Natural killer cell (primary cell): ENCODE measurements around the gene BLACAT1. TPM values are rescaled to one million over a fixed set of nuclear protein-coding genes. Genes with fewer than 3 reads are reported as not detected.

Source experiments
- ATAC-seq, 3 donors: fragments of 150-1000 bp in 2 of 3; fragments of 200-7000 bp in 1 of 3; cut with Tn5 transposase; 1 replicate in 1 of 3; 2 replicates in 2 of 3; pipeline ENCODE4 v1.10.0; 2021; ENCODE audit warnings: mild to moderate bottlenecking in 2 of 3, moderate library complexity in 2 of 3
- DNase-seq, 2 donors: peaks; one replicate each; pipeline versions ENCODE4 v3.0.0 to v3.0.0-alpha.2; 2013 to 2021; ENCODE audit warnings: mixed read lengths in 1 of 2
- H3K27ac ChIP-seq: one replicate; pipeline ENCODE4 v1.5.1; 2013; ENCODE audit warnings: mild to moderate bottlenecking, low read length
- H3K27me3 ChIP-seq: one replicate; pipeline ENCODE4 v1.6.1; 2013; ENCODE audit warnings: low read length; ENCODE audit not compliant: control insufficient read depth, insufficient read depth
- H3K36me3 ChIP-seq: one replicate; pipeline ENCODE4 v1.6.1; 2013; ENCODE audit warnings: low read length; ENCODE audit not compliant: control insufficient read depth, insufficient read depth
- H3K4me1 ChIP-seq: one replicate; pipeline ENCODE4 v1.6.1; 2013; ENCODE audit warnings: low read length; ENCODE audit not compliant: control insufficient read depth, insufficient read depth
- H3K4me3 ChIP-seq: one replicate; pipeline ENCODE4 v1.5.1; 2013; ENCODE audit warnings: low read length
- H3K9me3 ChIP-seq: one replicate; pipeline ENCODE4 v1.6.1; 2013; ENCODE audit warnings: low read length; ENCODE audit not compliant: control insufficient read depth, insufficient read depth
- H3K27ac Mint-ChIP-seq, 2 donors: one replicate each; pipeline ENCODE4 v1.8.0; 2022; ENCODE audit warnings: mild to moderate bottlenecking in 2 of 2, mixed read lengths in 2 of 2, moderate library complexity in 1 of 2
- H3K27me3 Mint-ChIP-seq, 2 donors: one replicate each; pipeline ENCODE4 v1.8.0; 2022; ENCODE audit warnings: low read depth in 2 of 2, mixed read lengths in 2 of 2
- H3K36me3 Mint-ChIP-seq: one replicate; pipeline ENCODE4 v1.8.0; 2022; ENCODE audit warnings: mixed read lengths
- H3K4me1 Mint-ChIP-seq, 2 donors: one replicate each; pipeline ENCODE4 v1.8.0; 2022; ENCODE audit warnings: mixed read lengths in 2 of 2
- H3K4me3 Mint-ChIP-seq: one replicate; pipeline ENCODE4 v1.8.0; 2022; ENCODE audit warnings: mild to moderate bottlenecking, moderate library complexity, mixed read lengths
- H3K9me3 Mint-ChIP-seq, 2 donors: one replicate each; pipeline ENCODE4 v1.8.0; 2022; ENCODE audit warnings: mixed read lengths in 2 of 2
- CTCF ChIP-seq: fragments of 200-600 bp; IDR thresholded peaks from one replicate; pipeline ENCODE4 v1.8.0; 2022; ENCODE audit warnings: antibody characterized with exemption
- WGBS: methylation state at CpG from one replicate; pipeline ENCODE4 v1.1.7; 2013; ENCODE audit warnings: missing lambda C conversion rate; ENCODE audit not compliant: insufficient coverage; 5-methylcytosine and 5-hydroxymethylcytosine counted together
- intact Hi-C: fragments of 100-400 bp; cut with micrococcal nuclease; formaldehyde crosslinking; loops from one replicate; pipeline ENCODE4 v1.14.2; 2022
- total RNA-seq, 4 donors: library from RNA; stranded (reverse); fragments of 120-200 nt in 1 of 4; gene quantifications; one replicate each; pipeline versions ENCODE4 v1.2.3 to v1.2.4, GENCODE V29; 2013 to 2022

Gene BLACAT1
- total RNA-seq = under 1 TPM in 2 of 3 donors, not detected in 1; 0.09 to 0.13 TPM
- 0.07 TPM for total RNA-seq (2013)

DNA sequence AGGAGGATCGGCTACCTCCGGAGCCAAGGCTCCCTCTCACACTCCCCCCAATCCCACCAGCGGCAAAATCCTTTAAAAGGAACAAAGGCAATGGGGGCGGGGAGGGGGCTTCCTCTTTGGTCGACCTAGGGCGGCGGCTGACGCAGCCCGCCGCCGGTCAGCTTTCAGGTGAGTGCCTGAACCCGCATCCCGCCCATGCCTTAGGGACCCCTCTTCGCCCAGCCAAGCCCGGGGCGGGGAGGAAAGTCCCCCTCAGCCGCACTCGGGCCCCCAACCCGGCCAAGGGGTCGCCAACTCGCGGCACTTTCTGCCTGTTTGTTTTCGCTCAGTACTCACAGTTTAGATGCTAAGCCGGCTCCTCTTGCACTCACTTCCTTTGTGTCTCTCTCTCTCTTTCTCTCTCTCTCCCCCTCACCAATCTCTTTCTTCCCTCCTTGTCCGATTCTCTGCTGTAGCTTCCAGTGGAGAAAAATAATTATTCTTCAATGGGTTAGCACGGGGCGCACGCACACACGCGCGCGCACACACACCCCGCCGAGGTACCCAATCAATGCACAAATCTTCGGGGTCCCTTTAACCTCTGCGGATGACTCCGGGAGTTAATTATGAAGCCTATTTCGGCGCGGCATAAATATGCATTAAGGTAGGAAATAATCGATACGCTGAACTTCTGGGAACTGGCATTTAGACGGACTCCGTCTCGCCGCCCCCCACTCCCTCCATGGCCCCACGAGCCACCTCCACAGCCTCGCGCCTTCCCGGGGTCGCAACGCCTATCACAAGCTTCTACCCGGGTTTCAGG lies at the start of gene BLACAT1:
Gene BLACAT1, minus strand, starts transcription at position 465 of the 802 bp plus-strand sequence.
- peaks cover 16 to 20% of the 10 kb centered on the region in 2 donors for H3K4me1 Mint-ChIP-seq
- H3K36me3 Mint-ChIP-seq = no peaks in the 10 kb centered on the region
- intact Hi-C loops = no loop called here
- peaks cover 29% of the 10 kb centered on the region for H3K4me1 ChIP-seq
- H3K27me3 Mint-ChIP-seq = peaks cover 62 to 67% of the 10 kb centered on the region in 2 donors
- ATAC-seq (no peak), DNase-seq (peak in 1 of 2 donors; percentile 18)
- H3K27ac Mint-ChIP-seq = no peak within 1 kb of the TSS
- no peaks in the 10 kb centered on the region for H3K9me3 Mint-ChIP-seq
- peak within 1 kb of the TSS; percentile 85 for H3K4me3 Mint-ChIP-seq
- no peak for TF ChIP-seq CTCF
- H3K9me3 ChIP-seq = no peaks in the 10 kb centered on the region
- no peak within 1 kb of the TSS for H3K27ac ChIP-seq
- peak within 1 kb of the TSS; percentile 17 for H3K4me3 ChIP-seq
- WGBS = 5% methylated on average over 53 of the region's 53 CpGs
- no peaks in the 10 kb centered on the region for H3K36me3 ChIP-seq
- peaks cover 40% of the 10 kb centered on the region for H3K27me3 ChIP-seq

- DNase-seq (no peak), ATAC-seq (no peak)
- TF ChIP-seq CTCF = no peak
- intact Hi-C loops = no loop called here
- H3K4me1 Mint-ChIP-seq = peaks cover 0 to 15% of the 10 kb centered on the region in 2 donors
- peaks cover 0 to 7% of the 10 kb centered on the region in 2 donors for H3K27me3 Mint-ChIP-seq
- H3K36me3 Mint-ChIP-seq = no peaks in the 10 kb centered on the region
- Histone ChIP-seq H3K4me1 (peaks cover 20% of the 10 kb centered on the region), H3K27ac (no peak overlapping the region), H3K27me3 (no peaks in the 10 kb centered on the region), H3K36me3 (no peaks in the 10 kb centered on the region), H3K4me3 (peak overlapping the region; percentile 62), H3K9me3 (no peaks in the 10 kb centered on the region)
- peak overlapping the region; percentile 87 for H3K4me3 Mint-ChIP-seq
- H3K9me3 Mint-ChIP-seq = no peaks in the 10 kb centered on the region
- 11% methylated on average over 16 of the region's 18 CpGs for WGBS
- peak overlapping the region in 1 of 2 donors; percentile 40 for H3K27ac Mint-ChIP-seq
These were observed 49.4 kb upstream of the BLACAT1 start for GRCh38 chr1:205505076-205505729.

DNA sequence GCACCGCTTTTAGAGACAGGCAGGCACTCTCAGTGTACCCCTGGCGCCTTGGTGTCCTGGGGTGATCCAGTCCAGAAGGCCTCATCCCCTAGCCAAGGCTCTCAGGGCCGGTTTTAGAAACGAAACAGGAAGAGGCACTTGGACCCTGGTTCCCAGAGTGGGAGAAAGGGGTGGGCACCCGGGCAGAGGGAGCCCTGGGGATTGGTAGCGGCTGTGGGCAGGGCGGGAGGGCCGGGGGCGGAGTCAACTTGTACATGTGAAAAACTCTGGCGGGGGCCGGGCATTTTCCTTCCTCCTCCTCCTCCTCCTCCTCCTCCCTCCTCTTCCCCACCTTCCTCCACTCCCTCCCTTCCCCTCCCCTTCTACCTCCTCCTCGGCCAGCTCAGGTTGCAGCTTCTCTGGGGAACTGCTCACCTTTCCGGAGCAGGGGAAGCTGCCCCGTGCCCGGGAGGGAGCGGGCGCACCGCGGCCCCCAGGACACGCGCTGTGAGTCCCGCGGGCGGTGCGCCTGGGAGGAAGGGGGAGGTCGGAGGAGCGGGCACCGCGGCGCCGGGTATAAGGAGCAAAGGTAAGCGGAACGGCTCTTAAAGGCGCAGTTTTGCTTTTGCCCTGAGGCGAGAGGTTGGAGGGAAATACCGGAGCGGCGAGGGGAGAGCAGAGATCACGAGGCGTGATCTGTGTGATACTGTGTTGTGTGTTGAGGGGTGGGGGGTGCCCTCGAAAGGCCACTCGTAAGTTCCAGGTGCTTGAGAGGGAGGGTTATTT lies 48.6 kb upstream of the BLACAT1 start, which contains the start of gene CDK18:
Gene CDK18, plus strand, starts transcription at position 359 of the 765 bp plus-strand sequence. CDS start 18,499 bp downstream, outside the sequence.
- Histone ChIP-seq H3K27me3 (no peaks in the 10 kb centered on the region), H3K4me1 (peaks cover 20% of the 10 kb centered on the region), H3K36me3 (no peaks in the 10 kb centered on the region), H3K4me3 (peak within 1 kb of the TSS; percentile 62), H3K9me3 (no peaks in the 10 kb centered on the region), H3K27ac (no peak within 1 kb of the TSS)
- no peak for TF ChIP-seq CTCF
- ATAC-seq (peak; percentile 71 to 83 (median 81)), DNase-seq (peak in 1 of 2 donors; percentile 62)
- H3K36me3 Mint-ChIP-seq = no peaks in the 10 kb centered on the region
- H3K4me1 Mint-ChIP-seq = peaks cover 0 to 15% of the 10 kb centered on the region in 2 donors
- WGBS = 4% methylated on average over 40 of the region's 42 CpGs
- no peaks in the 10 kb centered on the region for H3K9me3 Mint-ChIP-seq
- intact Hi-C loops = no loop called here
- peaks cover 0 to 7% of the 10 kb centered on the region in 2 donors for H3K27me3 Mint-ChIP-seq
- peak within 1 kb of the TSS in 1 of 2 donors; percentile 40 for H3K27ac Mint-ChIP-seq
- peak within 1 kb of the TSS; percentile 87 for H3K4me3 Mint-ChIP-seq
